Common myeloid progenitor, CD34-positive (primary cell): ENCODE measurements around the gene FSCN2.

Source experiments
- CTCF ChIA-PET: fragments of 350-600 bp; sonication (Branson Sonifier 250); formaldehyde crosslinking; loops from one replicate; lab custom pipeline; 2021; ENCODE audit warnings: antibody characterized with exemption; lab: Charles Lee
- POLR2A ChIA-PET: fragments of 350-600 bp; sonication (Branson Sonifier 250); formaldehyde crosslinking; loops from one replicate; lab custom pipeline; 2021; ENCODE audit warnings: antibody characterized with exemption; lab: Charles Lee
- DNase-seq, 3 donors: peaks; one replicate each; pipeline versions ENCODE4 v3.0.0 to v3.0.0-alpha.2; 2013
- H3K27ac ChIP-seq, 2 experiments: 1 replicate in 1 of 2; 2 replicates in 1 of 2; pipeline ENCODE4 v1.7.0; 2013; ENCODE audit warnings: inconsistent platforms in 2 of 2, low read length in 2 of 2, mild to moderate bottlenecking in 2 of 2, low read depth in 1 of 2, moderate library complexity in 1 of 2; ENCODE audit not compliant: severe bottlenecking in 2 of 2, insufficient read depth in 1 of 2, poor library complexity in 1 of 2
- H3K27me3 ChIP-seq, 5 experiments: replicated peaks in 2 of 5; 1 replicate in 3 of 5; 2 replicates in 2 of 5; pipeline versions ENCODE4 v1.6.1 to v1.7.0; 2013; ENCODE audit warnings: low read length in 4 of 5, mild to moderate bottlenecking in 2 of 5, moderate library complexity in 2 of 5, inconsistent platforms in 1 of 5; ENCODE audit not compliant: insufficient read depth in 5 of 5, control insufficient read depth in 4 of 5
- H3K36me3 ChIP-seq, 4 experiments: 1 replicate in 2 of 4; 2 replicates in 2 of 4; pipeline versions ENCODE4 v1.6.1 to v1.7.0; 2013; ENCODE audit warnings: low read length in 3 of 4, control low read depth in 1 of 4, mild to moderate bottlenecking in 1 of 4; ENCODE audit not compliant: control insufficient read depth in 4 of 4, insufficient read depth in 4 of 4
- H3K4me1 ChIP-seq, 4 experiments: 1 replicate in 3 of 4; 2 replicates in 1 of 4; pipeline versions ENCODE4 v1.6.1 to v1.7.1; 2013; ENCODE audit warnings: low read length in 3 of 4, mild to moderate bottlenecking in 3 of 4, control low read depth in 1 of 4, inconsistent platforms in 1 of 4, moderate library complexity in 1 of 4; ENCODE audit not compliant: control insufficient read depth in 4 of 4, insufficient read depth in 4 of 4; ENCODE audit errors: control extremely low read depth in 1 of 4
- H3K4me3 ChIP-seq, 7 experiments: 1 replicate in 4 of 7; 2 replicates in 3 of 7; pipeline versions ENCODE4 v1.5.1 to v1.7.0; 2013; ENCODE audit warnings: mild to moderate bottlenecking in 7 of 7, low read length in 6 of 7, moderate library complexity in 6 of 7, inconsistent platforms in 2 of 7, low read depth in 2 of 7, control low read depth in 1 of 7; ENCODE audit not compliant: insufficient read depth in 4 of 7, control insufficient read depth in 1 of 7; ENCODE audit errors: extremely low read depth in 1 of 7
- H3K9me3 ChIP-seq, 5 experiments: 1 replicate in 4 of 5; 2 replicates in 1 of 5; pipeline versions ENCODE4 v1.6.1 to v1.7.1; 2013; ENCODE audit warnings: low read length in 4 of 5, mild to moderate bottlenecking in 2 of 5, inconsistent platforms in 1 of 5, low read depth in 1 of 5, moderate library complexity in 1 of 5; ENCODE audit not compliant: control insufficient read depth in 4 of 5, insufficient read depth in 2 of 5; ENCODE audit errors: control extremely low read depth in 1 of 5
- WGBS: methylation state at CpG from one replicate; pipeline ENCODE4 v1.1.5; 2013; ENCODE audit not compliant: insufficient coverage; 5-methylcytosine and 5-hydroxymethylcytosine counted together

FSCN2 gene

GRCh38 chr17:81517009-81517338, 11.2 kb upstream of the FSCN2 start:
- no peak for DNase-seq

GRCh38 chr17:81517339-81518112, 10.7 kb upstream of the FSCN2 start:
- ChIA-PET POLR2A (interaction anchor here (1.1 kb wide), 1 partner anchor 26 kb away, joined by 3 read pairs; no protein-coding TSS in a partner anchor), CTCF (interaction anchor here (0.9 to 1.9 kb wide), 4 partner anchors 11 to 77 kb away, joined by 3 to 6 read pairs (median 3); no protein-coding TSS in a partner anchor)
- H3K9me3 ChIP-seq, result no peaks in the 10 kb centered on the region
- H3K27me3 ChIP-seq, result peaks cover 0 to 8% (median 0%) of the 10 kb centered on the region in 5 experiments
- no peaks in the 10 kb centered on the region for H3K36me3 ChIP-seq
- H3K4me3 ChIP-seq, result no peak overlapping the region
- peaks cover 0 to 49% (median 44%) of the 10 kb centered on the region in 4 experiments for H3K4me1 ChIP-seq
- WGBS, result 86% methylated on average over 19 of the region's 24 CpGs
- no peak for DNase-seq
- no peak overlapping the region for H3K27ac ChIP-seq

More at GRCh38 chr17:81517009-81517338, 11.2 kb upstream of the FSCN2 start:
- H3K9me3 ChIP-seq, result no peaks in the 10 kb centered on the region
- POLR2A ChIA-PET, result interaction anchor here (1.0 kb wide), 1 partner anchor 34 kb away, joined by 3 read pairs; no protein-coding TSS in a partner anchor
- no peak overlapping the region for H3K27ac ChIP-seq
- 81% methylated on average over 5 of the region's 9 CpGs for WGBS
- H3K36me3 ChIP-seq, result peaks cover 0 to 1% (median 0%) of the 10 kb centered on the region in 4 experiments
- CTCF ChIA-PET, result interaction anchor here (1.2 to 1.9 kb wide), 3 partner anchors 27 to 77 kb away, joined by 3 to 6 read pairs (median 4); no protein-coding TSS in a partner anchor
- peaks cover 0 to 51% (median 45%) of the 10 kb centered on the region in 4 experiments for H3K4me1 ChIP-seq
- H3K4me3 ChIP-seq, result no peak overlapping the region
- peaks cover 0 to 8% (median 0%) of the 10 kb centered on the region in 5 experiments for H3K27me3 ChIP-seq

GRCh38 chr17:81518113-81518784, 9.9 kb upstream of the FSCN2 start:
- Histone ChIP-seq H3K27ac (no peak overlapping the region), H3K36me3 (no peaks in the 10 kb centered on the region), H3K27me3 (peaks cover 0 to 8% (median 0%) of the 10 kb centered on the region in 5 experiments), H3K4me1 (peaks cover 0 to 47% (median 42%) of the 10 kb centered on the region in 4 experiments), H3K4me3 (peak overlapping the region in 2 of 7 experiments; percentile 63 to 73), H3K9me3 (no peaks in the 10 kb centered on the region)
- CTCF ChIA-PET, result interaction anchor here (0.9 to 1.9 kb wide), 7 partner anchors 9 to 82 kb away, joined by 3 to 6 read pairs (median 3); no protein-coding TSS in a partner anchor
- POLR2A ChIA-PET, result interaction anchor here (0.9 to 1.1 kb wide), 2 partner anchors 9 to 26 kb away, joined by 3 read pairs; no protein-coding TSS in a partner anchor
- 68% methylated on average over 14 of the region's 24 CpGs for WGBS
- DNase-seq, result no peak

GRCh38 chr17:81518785-81519283, 9.3 kb upstream of the FSCN2 start:
- Histone ChIP-seq H3K36me3 (no peaks in the 10 kb centered on the region), H3K4me3 (peak overlapping the region in 6 of 7 experiments; percentile 15 to 73 (median 56)), H3K27ac (no peak overlapping the region), H3K27me3 (peaks cover 0 to 8% (median 0%) of the 10 kb centered on the region in 5 experiments), H3K4me1 (peaks cover 0 to 47% (median 41%) of the 10 kb centered on the region in 4 experiments), H3K9me3 (no peaks in the 10 kb centered on the region)
- 1% methylated on average over 41 of the region's 47 CpGs for WGBS
- no peak for DNase-seq
- ChIA-PET CTCF (interaction anchor here (0.7 to 1.6 kb wide), 7 partner anchors 10 to 260 kb away, joined by 3 to 4 read pairs (median 3); no protein-coding TSS in a partner anchor), POLR2A (interaction anchor here (0.9 to 1.1 kb wide), 2 partner anchors 9 to 27 kb away, joined by 3 read pairs; no protein-coding TSS in a partner anchor)

GRCh38 chr17:81519284-81520020, 8.7 kb upstream of the FSCN2 start:
- Histone ChIP-seq H3K27ac (no peak overlapping the region), H3K9me3 (no peaks in the 10 kb centered on the region), H3K36me3 (no peaks in the 10 kb centered on the region), H3K4me1 (peaks cover 0 to 41% (median 36%) of the 10 kb centered on the region in 4 experiments), H3K4me3 (peak overlapping the region; percentile 15 to 73 (median 49)), H3K27me3 (peaks cover 0 to 13% (median 0%) of the 10 kb centered on the region in 5 experiments)
- peak in 2 of 3 donors; percentile 57 to 71 for DNase-seq
- WGBS, result 2% methylated on average over 54 of the region's 61 CpGs
- CTCF ChIA-PET, result interaction anchor here (0.7 to 1.6 kb wide), 5 partner anchors 10 to 261 kb away, joined by 3 to 4 read pairs (median 3); no protein-coding TSS in a partner anchor
- POLR2A ChIA-PET, result interaction anchor here (0.9 kb wide), 1 partner anchor 10 kb away, joined by 3 read pairs; no protein-coding TSS in a partner anchor
